Measurements from ENCODE around the gene FGD5. TPM values are rescaled to one million over a fixed set of nuclear protein-coding genes. Genes with fewer than 3 reads are reported as not detected.

The FGD5 gene
- total and polyA plus RNA-seq, 11 donors, result 6.4 to 22.5 (median 14.9) TPM

DNA sequence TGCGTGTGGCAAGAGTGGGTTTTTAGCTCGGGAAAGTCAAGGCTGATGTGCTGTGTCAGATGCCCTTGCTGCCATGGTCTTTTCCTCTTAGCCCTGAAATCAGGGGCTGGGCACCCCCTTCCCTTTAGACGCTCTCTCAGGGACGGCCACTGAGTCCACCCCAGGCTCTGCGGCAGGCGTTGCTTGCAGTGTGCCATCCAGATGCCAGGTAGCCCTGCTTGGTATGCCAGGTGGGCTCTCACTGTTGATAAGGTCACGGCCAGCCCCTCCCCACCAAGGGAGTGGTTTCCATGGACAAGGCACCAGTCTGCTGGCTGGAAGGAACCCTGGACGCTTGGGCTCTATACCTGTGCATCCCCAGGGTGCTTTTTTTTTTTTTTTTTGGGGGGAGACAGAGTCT lies 24.6 kb downstream of the FGD5 start:
- intact Hi-C loops (cut with DNase I), result loop anchor here in 1 of 10 donors (10.0 kb wide), 1 partner anchor 49 kb away; no protein-coding TSS in a partner anchor
- Histone ChIP-seq H3K9me3 (no peaks in the 10 kb centered on the region), H3K4me3 (no peak overlapping the region), H3K27me3 (peaks cover 0 to 12% (median 0%) of the 10 kb centered on the region in 9 donors), H3K36me3 (no peaks in the 10 kb centered on the region), H3K4me1 (peaks cover 3 to 62% (median 46%) of the 10 kb centered on the region in 12 donors), H3K27ac (no peak overlapping the region)
- ATAC-seq (no peak), DNase-seq (no peak)
- 89 to 93% (median 91%) methylated on average over 6 to 8 of the region's 8 CpGs for WGBS, 4 donors
- TF ChIP-seq, protein P1, sequence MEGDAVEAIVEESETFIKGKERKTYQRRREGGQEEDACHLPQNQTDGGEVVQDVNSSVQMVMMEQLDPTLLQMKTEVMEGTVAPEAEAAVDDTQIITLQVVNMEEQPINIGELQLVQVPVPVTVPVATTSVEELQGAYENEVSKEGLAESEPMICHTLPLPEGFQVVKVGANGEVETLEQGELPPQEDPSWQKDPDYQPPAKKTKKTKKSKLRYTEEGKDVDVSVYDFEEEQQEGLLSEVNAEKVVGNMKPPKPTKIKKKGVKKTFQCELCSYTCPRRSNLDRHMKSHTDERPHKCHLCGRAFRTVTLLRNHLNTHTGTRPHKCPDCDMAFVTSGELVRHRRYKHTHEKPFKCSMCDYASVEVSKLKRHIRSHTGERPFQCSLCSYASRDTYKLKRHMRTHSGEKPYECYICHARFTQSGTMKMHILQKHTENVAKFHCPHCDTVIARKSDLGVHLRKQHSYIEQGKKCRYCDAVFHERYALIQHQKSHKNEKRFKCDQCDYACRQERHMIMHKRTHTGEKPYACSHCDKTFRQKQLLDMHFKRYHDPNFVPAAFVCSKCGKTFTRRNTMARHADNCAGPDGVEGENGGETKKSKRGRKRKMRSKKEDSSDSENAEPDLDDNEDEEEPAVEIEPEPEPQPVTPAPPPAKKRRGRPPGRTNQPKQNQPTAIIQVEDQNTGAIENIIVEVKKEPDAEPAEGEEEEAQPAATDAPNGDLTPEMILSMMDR (IDR thresholded peaks at IDR 0.05), result no peak
- no peak for TF ChIP-seq POLR2A (IDR thresholded peaks at IDR 0.05)

- DNase-seq (no peak), ATAC-seq (no peak)
- intact Hi-C loops (cut with DNase I), result loop anchor here in 5 of 10 donors (5.0 to 10.0 kb wide), 4 partner anchors 32 to 58 kb away; no protein-coding TSS in a partner anchor
- H3K27ac ChIP-seq, result no peak overlapping the region
- H3K4me1 ChIP-seq, result peaks cover 3 to 63% (median 47%) of the 10 kb centered on the region in 12 donors
- H3K36me3 ChIP-seq, result no peaks in the 10 kb centered on the region
- H3K27me3 ChIP-seq, result peaks cover 0 to 19% (median 0%) of the 10 kb centered on the region in 9 donors
- TF ChIP-seq POLR2A (IDR thresholded peaks at IDR 0.05), result no peak
- TF ChIP-seq, protein P1 (IDR thresholded peaks at IDR 0.05), result no peak
- 60 to 77% (median 71%) methylated on average over 7 of the region's 7 CpGs for WGBS, 4 donors
- H3K9me3 ChIP-seq, result no peaks in the 10 kb centered on the region
- H3K4me3 ChIP-seq, result no peak overlapping the region
Measured at GRCh38 chr3:14844386-14845170, 25.8 kb downstream of the FGD5 start.

DNA sequence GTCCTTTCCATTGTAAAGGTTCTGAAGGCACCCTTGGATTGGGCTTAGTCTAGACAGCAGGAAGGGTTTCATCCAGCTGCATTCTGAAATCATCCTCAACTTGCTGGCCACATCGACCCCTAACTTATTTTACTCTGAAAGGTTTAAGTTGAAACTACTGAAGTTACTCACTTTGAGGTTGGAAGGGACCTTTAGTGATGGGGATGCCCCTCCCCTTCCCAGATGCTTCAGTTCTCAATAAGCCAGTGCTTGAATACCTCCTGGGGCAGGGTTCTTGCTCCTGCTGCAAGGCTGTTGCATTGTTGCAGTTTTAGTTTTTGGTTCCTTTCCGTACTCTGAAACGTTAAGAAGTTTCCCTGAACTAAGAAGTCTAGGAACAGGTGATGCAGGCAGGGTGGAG lies 26.4 kb downstream of the FGD5 start:
- Histone ChIP-seq H3K4me3 (no peak overlapping the region), H3K27ac (no peak overlapping the region), H3K9me3 (no peaks in the 10 kb centered on the region), H3K36me3 (no peaks in the 10 kb centered on the region), H3K4me1 (peaks cover 3 to 69% (median 53%) of the 10 kb centered on the region in 12 donors), H3K27me3 (peaks cover 0 to 19% (median 0%) of the 10 kb centered on the region in 9 donors)
- TF ChIP-seq, protein P1 (IDR thresholded peaks at IDR 0.05), result no peak
- TF ChIP-seq POLR2A (IDR thresholded peaks at IDR 0.05), result no peak
- ATAC-seq (no peak), DNase-seq (no peak)
- intact Hi-C loops (cut with DNase I), result loop anchor here in 5 of 10 donors (5.0 to 10.0 kb wide), 4 partner anchors 33 to 57 kb away; no protein-coding TSS in a partner anchor
- WGBS, 4 donors, result 44 to 57% (median 51%) methylated on average over 3 of the region's 3 CpGs

- WGBS, 4 donors, result 57 to 69% (median 62%) methylated on average over 4 of the region's 4 CpGs
- intact Hi-C loops (cut with DNase I), result loop anchor here in 5 of 10 donors (5.0 to 10.0 kb wide), 4 partner anchors 34 to 56 kb away; no protein-coding TSS in a partner anchor
- Histone ChIP-seq H3K36me3 (no peaks in the 10 kb centered on the region), H3K4me3 (no peak overlapping the region), H3K27ac (peak overlapping the region in 1 of 12 donors; percentile 49), H3K27me3 (peaks cover 0 to 19% (median 0%) of the 10 kb centered on the region in 9 donors), H3K4me1 (peaks cover 3 to 71% (median 57%) of the 10 kb centered on the region in 12 donors), H3K9me3 (no peaks in the 10 kb centered on the region)
- ATAC-seq, result no peak
- TF ChIP-seq, protein P1 (IDR thresholded peaks at IDR 0.05), result no peak
- TF ChIP-seq POLR2A (IDR thresholded peaks at IDR 0.05), result no peak
- DNase-seq, result no peak
Measured at GRCh38 chr3:14845826-14846225, 27.1 kb downstream of the FGD5 start.

Measured in heart left ventricle (tissue), 16 donors.